HG03575 (cell line): ENCODE results near the gene TNS1.

ENCODE experiments used
- ATAC-seq: cut with Tn5 transposase; IDR thresholded peaks from one replicate; pipeline ENCODE4 v1.9.1; 2021; ENCODE audit not compliant: unreplicated experiment, insufficient number of reproducible peaks, low FRiP score; ENCODE audit errors: extremely low read depth

TNS1 gene

GRCh38 chr2:217951521-217952247 is 51.1 kb downstream of the TNS1 start:
- ATAC-seq = no peak

- no peak for ATAC-seq
These were observed 51.7 kb downstream of the TNS1 start for GRCh38 chr2:217951091-217951490.

GRCh38 chr2:217950401-217950871 is 52.4 kb downstream of the TNS1 start:
- no peak for ATAC-seq

- no peak for ATAC-seq
These were observed 53.3 kb downstream of the TNS1 start for GRCh38 chr2:217949447-217949846.

GRCh38 chr2:217948897-217949296 is 53.9 kb downstream of the TNS1 start:
- ATAC-seq = no peak

GRCh38 chr2:217948351-217948791 is 54.4 kb downstream of the TNS1 start:
- no peak for ATAC-seq

- no peak for ATAC-seq
These were observed 55.1 kb downstream of the TNS1 start for GRCh38 chr2:217947383-217948350.

- ATAC-seq = no peak
These were observed 56.7 kb downstream of the TNS1 start for GRCh38 chr2:217946051-217946450.

- ATAC-seq = no peak
These were observed 57.3 kb downstream of the TNS1 start for GRCh38 chr2:217945530-217945929.

- no peak for ATAC-seq
These were observed 57.9 kb downstream of the TNS1 start for GRCh38 chr2:217944923-217945322.

GRCh38 chr2:217944366-217944765 is 58.4 kb downstream of the TNS1 start:
- ATAC-seq = no peak

GRCh38 chr2:217943446-217944321 is 59.1 kb downstream of the TNS1 start:
- no peak for ATAC-seq

GRCh38 chr2:217942731-217943335 is 60.0 kb downstream of the TNS1 start:
- no peak for ATAC-seq

GRCh38 chr2:217941886-217942728 is 60.7 kb downstream of the TNS1 start:
- ATAC-seq = no peak

GRCh38 chr2:217941339-217941738 is 61.5 kb downstream of the TNS1 start:
- ATAC-seq = no peak

GRCh38 chr2:217940261-217941220 is 62.3 kb downstream of the TNS1 start:
- ATAC-seq = no peak
